HEK293T (cell line): ENCODE data around the gene PCDHGA3.

Experiments
- CTCF ChIA-PET: fragments of 350-600 bp; formaldehyde crosslinking; extraction: SDS; loops from one replicate; lab custom pipeline; 2021; ENCODE audit warnings: antibody characterized with exemption, inconsistent platforms; lab: Yijun Ruan, JAX
- POLR2A ChIA-PET: fragments of 350-600 bp; formaldehyde crosslinking; extraction: SDS; loops from one replicate; lab custom pipeline; 2020; ENCODE audit warnings: antibody characterized with exemption, inconsistent platforms; lab: Yijun Ruan, JAX
- DNase-seq: peaks from one replicate; pipeline ENCODE4 v3.0.0; 2012; ENCODE audit warnings: mixed read lengths; ENCODE audit errors: extremely low spot score
- ARNT ChIP-seq: fragments of 450-650 bp; IDR thresholded peaks from 2 replicates; pipeline ENCODE4 v1.6.1; 2017; ENCODE audit warnings: mild to moderate bottlenecking
- BHLHE40 ChIP-seq: fragments of 450-650 bp; IDR thresholded peaks from 2 replicates; pipeline ENCODE4 v1.6.1; 2016; ENCODE audit warnings: mild to moderate bottlenecking, moderate library complexity, borderline replicate concordance
- CTBP1 ChIP-seq: fragments of 450-650 bp; IDR thresholded peaks from 2 replicates; pipeline ENCODE4 v1.6.1; 2016; ENCODE audit warnings: borderline replicate concordance
- ELF4 ChIP-seq: fragments of 450-650 bp; IDR thresholded peaks from 2 replicates; pipeline ENCODE4 v1.6.1; 2017; ENCODE audit warnings: antibody characterized with exemption
- FOXA1 ChIP-seq: fragments of 450-650 bp; IDR thresholded peaks from 2 replicates; pipeline ENCODE4 v1.6.1; 2016; ENCODE audit warnings: mild to moderate bottlenecking
- FOXK2 ChIP-seq: fragments of 450-650 bp; IDR thresholded peaks from 2 replicates; pipeline ENCODE4 v1.6.1; 2016; ENCODE audit warnings: mild to moderate bottlenecking
- FOXM1 ChIP-seq: fragments of 450-650 bp; IDR thresholded peaks from 2 replicates; pipeline ENCODE4 v1.6.1; 2017; ENCODE audit warnings: mild to moderate bottlenecking, borderline replicate concordance
- HDGF ChIP-seq: fragments of 450-650 bp; IDR thresholded peaks from 2 replicates; pipeline ENCODE4 v1.6.1; 2017; ENCODE audit warnings: antibody characterized with exemption, borderline replicate concordance
- L3MBTL2 ChIP-seq: fragments of 450-650 bp; conservative IDR thresholded peaks from 2 replicates; pipeline ENCODE4 v1.6.1; 2016; ENCODE audit warnings: mild to moderate bottlenecking
- LEF1 ChIP-seq: fragments of 450-650 bp; IDR thresholded peaks from 2 replicates; pipeline ENCODE4 v1.6.1; 2017; ENCODE audit warnings: mild to moderate bottlenecking, borderline replicate concordance
- NFRKB ChIP-seq: fragments of 450-650 bp; IDR thresholded peaks from 2 replicates; pipeline ENCODE4 v1.6.1; 2016; ENCODE audit warnings: mild to moderate bottlenecking, moderate library complexity
- SP1 ChIP-seq: fragments of 450-650 bp; IDR thresholded peaks from 2 replicates; pipeline ENCODE4 v1.6.1; 2017
- SUZ12 ChIP-seq: fragments of 450-650 bp; IDR thresholded peaks from 2 replicates; pipeline ENCODE4 v1.6.1; 2016; ENCODE audit warnings: mild to moderate bottlenecking
- TARDBP ChIP-seq: fragments of 450-650 bp; IDR thresholded peaks from 2 replicates; pipeline ENCODE4 v1.6.1; 2016
- ZNF384 ChIP-seq: fragments of 450-650 bp; IDR thresholded peaks from 2 replicates; pipeline ENCODE4 v1.6.1; 2016
- TF ChIP-seq, protein P1 (sequence below): fragments of 450-650 bp; IDR thresholded peaks from 2 replicates; pipeline ENCODE4 v1.6.1; 2016

PCDHGA3 gene

DNA sequence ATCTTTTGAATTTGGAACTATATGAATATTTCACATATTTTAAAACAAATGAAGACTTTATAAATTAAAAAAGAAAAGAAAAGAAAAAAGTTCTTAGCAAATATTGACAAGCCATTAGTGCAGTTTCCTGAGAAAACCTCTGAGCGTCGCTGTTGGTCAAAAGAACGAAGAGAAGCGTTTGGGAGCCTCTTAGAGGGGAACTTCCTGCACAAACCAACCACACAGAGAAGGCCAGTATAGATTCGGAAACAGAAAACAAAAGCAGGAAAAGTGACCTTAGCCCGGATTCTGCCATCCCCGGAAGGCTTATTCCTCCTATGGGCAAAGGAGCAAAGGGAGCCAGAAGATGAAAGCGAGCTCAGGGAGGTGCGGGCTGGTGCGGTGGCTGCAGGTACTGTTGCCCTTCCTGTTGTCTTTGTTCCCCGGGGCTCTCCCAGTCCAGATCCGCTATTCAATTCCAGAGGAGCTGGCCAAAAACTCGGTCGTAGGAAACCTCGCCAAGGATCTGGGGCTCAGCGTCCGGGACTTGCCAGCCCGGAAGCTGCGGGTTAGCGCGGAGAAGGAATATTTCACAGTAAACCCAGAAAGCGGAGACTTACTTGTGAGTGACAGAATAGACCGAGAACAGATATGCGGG is 16.3 kb downstream of the PCDHGA3 start, which contains the start of gene PCDHGB2:
PCDHGB2 (plus strand) TSS at position 205 of the 637 bp plus-strand sequence; CDS start at position 347, 142 bp downstream.
- POLR2A ChIA-PET, result no interaction called here
- no peak for TF ChIP-seq SUZ12
- TF ChIP-seq HDGF, result no peak
- TF ChIP-seq LEF1, result no peak
- no peak for TF ChIP-seq L3MBTL2
- TF ChIP-seq ARNT, result no peak
- TF ChIP-seq SP1, result no peak
- no peak for TF ChIP-seq BHLHE40
- TF ChIP-seq, protein P1, sequence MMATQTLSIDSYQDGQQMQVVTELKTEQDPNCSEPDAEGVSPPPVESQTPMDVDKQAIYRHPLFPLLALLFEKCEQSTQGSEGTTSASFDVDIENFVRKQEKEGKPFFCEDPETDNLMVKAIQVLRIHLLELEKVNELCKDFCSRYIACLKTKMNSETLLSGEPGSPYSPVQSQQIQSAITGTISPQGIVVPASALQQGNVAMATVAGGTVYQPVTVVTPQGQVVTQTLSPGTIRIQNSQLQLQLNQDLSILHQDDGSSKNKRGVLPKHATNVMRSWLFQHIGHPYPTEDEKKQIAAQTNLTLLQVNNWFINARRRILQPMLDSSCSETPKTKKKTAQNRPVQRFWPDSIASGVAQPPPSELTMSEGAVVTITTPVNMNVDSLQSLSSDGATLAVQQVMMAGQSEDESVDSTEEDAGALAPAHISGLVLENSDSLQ, result no peak
- no peak for TF ChIP-seq FOXK2
- TF ChIP-seq FOXM1, result no peak
- no peak for TF ChIP-seq FOXA1
- no peak for TF ChIP-seq NFRKB
- no peak for TF ChIP-seq ZNF384
- TF ChIP-seq ELF4, result no peak
- TF ChIP-seq TARDBP, result no peak
- TF ChIP-seq CTBP1, result no peak
- CTCF ChIA-PET, result interaction anchor here (0.6 to 0.9 kb wide), 2 partner anchors 153 to 204 kb away, joined by 4 to 5 read pairs; no protein-coding TSS in a partner anchor
- peak; percentile 14 for DNase-seq

DNA sequence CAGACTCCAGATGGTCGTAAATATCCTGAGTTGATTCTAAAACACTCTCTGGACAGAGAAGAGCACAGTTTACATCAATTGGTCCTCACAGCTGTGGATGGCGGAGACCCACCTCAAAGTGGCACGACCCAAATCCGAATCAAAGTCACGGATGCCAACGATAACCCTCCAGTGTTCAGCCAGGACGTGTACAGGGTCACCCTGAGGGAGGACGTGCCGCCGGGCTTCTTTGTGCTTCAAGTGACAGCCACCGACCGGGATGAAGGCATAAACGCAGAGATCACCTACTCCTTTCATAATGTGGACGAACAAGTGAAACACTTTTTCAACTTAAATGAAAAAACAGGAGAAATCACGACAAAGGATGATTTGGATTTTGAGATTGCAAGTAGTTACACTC is 17.1 kb downstream of the PCDHGA3 start:
- POLR2A ChIA-PET, result no interaction called here
- TF ChIP-seq SP1, result no peak
- no peak for TF ChIP-seq FOXM1
- TF ChIP-seq NFRKB, result no peak
- no peak for DNase-seq
- CTCF ChIA-PET, result no interaction called here

DNA sequence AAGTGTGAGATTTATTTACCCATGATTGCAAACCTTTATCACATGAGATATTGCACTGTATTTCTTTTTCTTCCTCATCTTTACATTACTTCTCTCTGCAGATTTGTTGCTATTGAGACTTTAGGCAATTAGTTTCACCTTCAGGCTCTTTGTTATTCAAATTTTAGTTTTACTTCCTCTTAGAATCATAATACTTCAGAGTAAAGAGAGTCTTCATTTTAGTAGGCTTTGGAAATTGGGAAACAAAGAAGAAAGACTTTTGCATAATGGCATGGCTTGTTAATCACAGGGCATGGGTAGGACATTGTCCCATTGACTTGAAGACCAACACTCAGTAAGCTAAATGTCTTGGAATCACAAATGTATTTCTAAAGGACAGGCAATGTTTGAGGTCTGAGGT is 19.1 kb downstream of the PCDHGA3 start:
- CTCF ChIA-PET, result no interaction called here
- DNase-seq, result no peak
- POLR2A ChIA-PET, result no interaction called here

DNA sequence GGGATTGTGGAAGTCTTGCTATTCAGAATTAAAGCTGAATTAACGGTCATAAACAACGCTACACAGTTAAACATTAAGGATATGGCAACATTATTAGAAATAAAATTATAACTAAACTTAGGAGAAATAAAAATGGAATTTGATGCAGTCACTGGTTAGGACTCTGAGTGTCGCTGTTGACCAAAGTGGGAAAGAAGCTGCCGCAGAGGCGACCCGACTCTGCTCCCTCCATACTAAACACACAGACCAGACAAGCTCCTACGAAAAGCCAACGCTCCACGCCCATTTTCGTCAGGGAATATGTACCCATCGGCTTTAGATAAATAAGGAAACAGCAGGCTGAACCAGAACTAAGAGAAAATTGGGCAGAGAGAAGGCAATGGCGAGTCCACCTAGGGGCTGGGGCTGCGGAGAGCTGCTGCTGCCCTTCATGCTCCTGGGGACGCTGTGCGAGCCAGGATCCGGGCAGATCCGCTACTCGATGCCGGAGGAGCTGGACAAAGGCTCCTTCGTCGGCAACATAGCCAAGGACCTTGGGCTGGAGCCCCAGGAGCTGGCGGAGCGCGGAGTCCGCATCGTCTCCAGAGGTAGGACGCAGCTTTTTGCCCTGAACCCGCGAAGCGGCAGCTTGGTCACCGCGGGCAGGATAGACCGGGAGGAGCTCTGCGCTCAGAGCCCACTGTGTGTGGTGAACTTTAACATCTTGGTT is 20.5 kb downstream of the PCDHGA3 start, which contains the start of gene PCDHGA5:
PCDHGA5 (plus strand) TSS at position 211 of the 709 bp plus-strand sequence; CDS start at position 380, 169 bp downstream.
- ChIA-PET POLR2A (no interaction called here), CTCF (interaction anchor here (0.6 kb wide), 1 partner anchor 44 kb away, joined by 3 read pairs; no protein-coding TSS in a partner anchor)
- DNase-seq, result no peak
- TF ChIP-seq BHLHE40, result no peak

More for the DNA sequence above, 19.1 kb downstream of the PCDHGA3 start:
- no peak for TF ChIP-seq SP1
- no peak for TF ChIP-seq ARNT
- no peak for TF ChIP-seq NFRKB
- no peak for TF ChIP-seq FOXK2
- no peak for TF ChIP-seq FOXA1
- TF ChIP-seq SUZ12, result no peak
- no peak for TF ChIP-seq ELF4
- no peak for TF ChIP-seq CTBP1
- no peak for TF ChIP-seq TARDBP
- no peak for TF ChIP-seq HDGF
- no peak for TF ChIP-seq FOXM1
- no peak for TF ChIP-seq LEF1
- TF ChIP-seq ZNF384, result no peak
- no peak for TF ChIP-seq BHLHE40
- no peak for TF ChIP-seq L3MBTL2
- TF ChIP-seq, protein P1, result no peak

DNA sequence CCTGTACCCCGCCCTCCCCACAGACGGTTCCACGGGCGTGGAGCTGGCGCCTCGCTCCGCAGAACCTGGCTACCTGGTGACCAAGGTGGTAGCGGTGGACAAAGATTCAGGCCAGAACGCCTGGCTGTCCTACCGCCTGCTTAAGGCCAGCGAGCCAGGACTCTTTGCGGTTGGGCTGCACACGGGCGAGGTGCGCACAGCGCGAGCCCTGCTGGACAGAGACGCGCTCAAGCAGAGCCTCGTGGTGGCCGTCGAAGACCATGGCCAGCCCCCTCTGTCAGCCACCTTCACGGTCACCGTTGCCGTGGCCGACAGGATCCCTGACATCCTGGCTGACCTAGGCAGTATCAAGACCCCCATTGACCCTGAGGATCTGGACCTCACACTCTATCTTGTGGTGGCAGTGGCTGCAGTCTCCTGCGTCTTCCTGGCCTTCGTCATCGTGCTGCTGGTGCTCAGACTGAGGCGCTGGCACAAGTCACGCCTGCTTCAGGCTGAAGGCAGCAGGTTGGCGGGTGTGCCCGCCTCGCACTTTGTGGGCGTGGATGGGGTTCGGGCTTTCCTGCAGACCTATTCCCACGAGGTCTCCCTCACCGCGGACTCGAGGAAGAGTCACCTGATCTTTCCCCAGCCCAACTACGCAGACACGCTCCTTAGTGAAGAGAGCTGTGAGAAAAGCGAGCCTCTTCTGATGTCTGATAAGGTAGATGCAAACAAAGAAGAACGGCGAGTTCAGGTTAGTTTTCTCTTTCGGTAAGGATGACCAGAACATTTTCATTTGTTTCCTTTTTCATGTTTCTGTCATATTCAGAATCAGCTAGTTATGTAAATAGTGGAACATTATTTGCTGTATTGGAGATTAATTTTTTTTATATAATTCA is 22.6 kb downstream of the PCDHGA3 start:
- DNase-seq, result no peak
- ChIA-PET POLR2A (no interaction called here), CTCF (no interaction called here)
- TF ChIP-seq ZNF384 (no peak), NFRKB (no peak), ELF4 (no peak), LEF1 (no peak), BHLHE40 (no peak), TARDBP (no peak), FOXK2 (no peak), FOXM1 (no peak), ARNT (no peak), CTBP1 (no peak), SP1 (no peak), L3MBTL2 (no peak), SUZ12 (no peak)
- TF ChIP-seq, protein P1, result no peak
